GM12891 (cell line): ENCODE measurements around the gene WWC2.

Source experiments
- DNase-seq: peaks from one replicate; pipeline ENCODE4 v3.0.0; 2011; ENCODE audit warnings: low spot score; ENCODE audit not compliant: insufficient read length
- FAIRE-seq: peaks from 2 replicates; lab custom pipeline; 2011; peaks lifted over from hg19 to GRCh38; lab: Jason Lieb, UNC
- PAX5 ChIP-seq: IDR thresholded peaks from 2 replicates; pipeline ENCODE4 v1.6.1; 2011; ENCODE audit warnings: low read length, moderate library complexity, mild to moderate bottlenecking; ENCODE audit not compliant: insufficient read depth, severe bottlenecking
- POLR2A ChIP-seq: IDR thresholded peaks from 2 replicates; pipeline ENCODE4 v1.6.1; 2011; ENCODE audit warnings: low read depth, low read length, control low read depth
- POLR2AphosphoS5 ChIP-seq: IDR thresholded peaks from 2 replicates; pipeline ENCODE4 v1.6.1; 2011; ENCODE audit warnings: low read depth, low read length, control low read depth
- POU2F2 ChIP-seq: IDR thresholded peaks from 2 replicates; pipeline ENCODE4 v1.6.1; 2011; ENCODE audit warnings: low read depth, mild to moderate bottlenecking, control low read depth, low read length, moderate library complexity
- SPI1 ChIP-seq: IDR thresholded peaks from 2 replicates; pipeline ENCODE4 v1.6.1; 2011; ENCODE audit warnings: low read depth, low read length, control low read depth
- TAF1 ChIP-seq: IDR thresholded peaks from 2 replicates; pipeline ENCODE4 v1.6.1; 2011; ENCODE audit warnings: low read depth, low read length, control low read depth

The WWC2 gene

DNA sequence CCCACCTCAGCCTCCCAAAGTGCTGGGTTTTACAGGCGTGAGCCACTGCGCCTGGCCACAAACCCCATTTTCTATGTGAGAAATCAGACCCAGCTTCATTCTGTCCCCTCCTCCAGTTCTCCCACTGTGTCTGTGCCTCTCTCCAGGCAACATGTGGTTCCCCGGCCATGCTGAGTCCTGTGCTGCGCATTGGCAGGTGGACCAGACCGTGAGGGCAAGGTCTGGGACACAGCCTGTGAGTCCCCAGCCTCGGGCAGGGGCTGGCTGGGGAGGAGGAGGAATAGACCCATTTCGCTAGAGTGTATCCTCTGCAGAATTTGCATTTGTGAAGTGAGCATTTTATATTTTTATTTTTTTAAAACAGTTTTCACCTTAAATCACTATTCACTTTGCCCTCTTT is 244.7 kb downstream of the WWC2 start:
- FAIRE-seq (no peak), DNase-seq (no peak)
- TF ChIP-seq SPI1 (no peak), POU2F2 (no peak)

DNA sequence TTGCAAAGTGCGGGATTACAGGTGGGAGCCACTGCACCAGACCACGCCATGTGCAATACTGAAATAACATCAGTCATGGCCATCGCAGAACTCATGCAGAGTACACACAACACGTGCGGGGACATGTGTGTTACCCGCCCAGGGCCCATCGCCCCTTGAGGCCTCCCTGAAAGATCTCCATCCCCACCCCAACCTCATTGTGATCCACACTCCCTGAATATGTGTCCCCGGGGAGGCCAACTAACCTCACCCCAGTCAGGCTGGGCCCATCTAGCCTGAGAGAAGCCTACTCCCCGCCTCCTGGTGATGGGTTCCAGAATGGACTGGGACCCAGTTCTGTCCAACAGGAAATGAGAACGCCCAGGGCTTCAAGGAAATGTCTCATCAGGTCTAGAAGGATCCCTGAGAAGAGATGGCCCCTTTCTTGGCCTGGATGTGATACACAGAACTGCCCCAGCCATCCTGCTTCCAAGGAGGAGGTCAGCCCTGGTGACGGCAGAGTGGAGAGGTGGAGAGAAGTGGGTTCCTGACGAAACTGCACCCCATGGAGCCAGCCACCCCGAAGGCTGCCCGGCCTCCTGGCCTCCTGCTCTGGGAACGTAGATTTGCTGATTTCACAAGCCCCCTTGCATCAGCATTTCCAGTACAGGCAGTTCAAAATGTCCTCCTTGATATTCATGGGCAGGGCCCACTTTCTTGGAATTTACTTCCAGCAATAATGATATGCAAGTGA is 245.6 kb downstream of the WWC2 start:
- DNase-seq: no peak
- no peak for FAIRE-seq
- TF ChIP-seq PAX5 (no peak), SPI1 (no peak), TAF1 (no peak), POLR2A (no peak), POU2F2 (no peak), POLR2AphosphoS5 (no peak)

DNA sequence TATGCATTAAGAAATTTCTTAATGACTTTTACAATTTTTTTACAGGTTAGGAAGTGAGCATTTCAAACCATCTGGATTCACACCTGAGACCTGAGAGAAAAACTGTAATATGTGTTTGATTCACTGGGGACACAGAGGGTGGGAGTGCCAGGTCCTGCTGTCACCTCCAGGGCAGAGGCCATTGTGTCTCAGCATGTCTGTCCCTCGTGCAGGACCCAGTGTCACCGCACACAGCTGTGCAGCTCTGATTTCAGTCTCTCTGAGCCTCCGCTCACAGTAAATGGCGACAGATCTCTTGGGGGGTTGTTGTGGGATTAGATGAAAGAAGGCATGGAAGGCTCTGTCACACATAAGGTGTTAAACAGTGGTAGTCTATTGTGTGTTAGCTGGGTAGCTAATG is 246.2 kb downstream of the WWC2 start:
- FAIRE-seq: no peak

DNA sequence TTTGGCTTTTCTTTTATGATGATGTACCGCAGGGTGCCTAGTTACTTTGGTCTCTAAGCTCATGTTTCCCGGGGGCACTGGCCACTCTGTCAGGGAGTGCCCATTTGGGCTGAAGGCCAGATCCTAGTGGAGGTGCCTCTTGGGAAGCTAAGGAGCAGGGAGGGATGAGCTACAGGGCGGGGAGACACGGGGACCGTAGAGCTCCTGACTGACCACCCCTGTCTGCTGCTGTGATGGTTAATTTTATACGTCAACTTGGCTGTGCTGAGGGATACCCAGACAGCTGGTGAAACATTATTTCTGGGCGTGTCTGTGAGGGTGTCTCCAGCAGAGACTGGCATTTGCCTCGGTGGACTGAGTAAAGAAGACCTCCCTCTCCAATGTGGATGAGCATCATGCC is 248.1 kb downstream of the WWC2 start:
- no peak for TF ChIP-seq POU2F2
- no peak for TF ChIP-seq PAX5
- no peak for TF ChIP-seq POLR2A
- no peak for TF ChIP-seq SPI1
- no peak for TF ChIP-seq POLR2AphosphoS5
- TF ChIP-seq TAF1: no peak
- DNase-seq (no peak), FAIRE-seq (no peak)

More for the DNA sequence above, 246.2 kb downstream of the WWC2 start:
- TF ChIP-seq POLR2AphosphoS5: no peak
- TF ChIP-seq POU2F2: no peak
- TF ChIP-seq SPI1: no peak
- TF ChIP-seq POLR2A: no peak
- no peak for TF ChIP-seq TAF1
- TF ChIP-seq PAX5: no peak
- DNase-seq: no peak

DNA sequence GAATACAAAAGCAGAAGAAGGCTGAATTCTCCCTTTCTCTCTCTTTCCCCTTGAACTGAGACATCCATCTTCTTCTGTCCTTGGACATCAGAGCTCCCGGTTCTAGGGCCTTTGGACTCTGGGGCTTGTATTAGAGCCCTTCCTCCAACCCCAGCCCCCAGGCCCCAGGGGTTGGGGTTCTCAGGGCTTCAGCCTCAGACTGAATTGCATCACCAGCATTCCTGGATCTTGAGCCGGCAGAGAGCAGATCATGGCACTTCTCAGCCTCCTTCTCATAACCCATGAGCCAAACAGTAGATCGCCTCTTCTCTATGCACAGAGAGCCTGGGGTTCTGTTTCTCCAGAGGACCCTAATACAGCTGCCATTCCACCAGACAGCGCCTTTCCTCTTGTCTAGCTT is 248.5 kb downstream of the WWC2 start:
- no peak for DNase-seq
- no peak for FAIRE-seq
- TF ChIP-seq SPI1 (no peak), POLR2AphosphoS5 (no peak), PAX5 (no peak), POU2F2 (no peak), POLR2A (no peak), TAF1 (no peak)

DNA sequence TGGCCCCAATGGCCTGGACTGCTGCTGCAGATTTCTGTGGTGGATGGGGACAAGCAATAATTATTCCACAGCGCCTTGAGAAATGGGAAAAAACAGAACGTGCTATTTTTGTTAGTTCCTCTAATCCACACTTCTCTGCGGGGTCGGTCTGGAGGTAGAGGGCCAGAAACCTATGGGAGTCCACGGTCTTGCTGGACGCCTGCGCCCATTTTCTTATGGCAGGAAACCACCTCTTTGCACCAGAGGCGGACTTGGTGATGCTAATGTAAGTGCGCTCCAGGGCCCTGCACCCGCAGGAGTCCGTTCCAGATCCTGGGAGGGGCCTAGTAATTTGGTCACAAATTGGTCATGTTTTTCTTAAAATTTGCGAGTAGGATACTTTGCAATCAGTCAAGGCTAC is 249.1 kb downstream of the WWC2 start:
- no peak for FAIRE-seq
- TF ChIP-seq PAX5 (no peak), POLR2AphosphoS5 (no peak), TAF1 (no peak)
- DNase-seq: no peak

DNA sequence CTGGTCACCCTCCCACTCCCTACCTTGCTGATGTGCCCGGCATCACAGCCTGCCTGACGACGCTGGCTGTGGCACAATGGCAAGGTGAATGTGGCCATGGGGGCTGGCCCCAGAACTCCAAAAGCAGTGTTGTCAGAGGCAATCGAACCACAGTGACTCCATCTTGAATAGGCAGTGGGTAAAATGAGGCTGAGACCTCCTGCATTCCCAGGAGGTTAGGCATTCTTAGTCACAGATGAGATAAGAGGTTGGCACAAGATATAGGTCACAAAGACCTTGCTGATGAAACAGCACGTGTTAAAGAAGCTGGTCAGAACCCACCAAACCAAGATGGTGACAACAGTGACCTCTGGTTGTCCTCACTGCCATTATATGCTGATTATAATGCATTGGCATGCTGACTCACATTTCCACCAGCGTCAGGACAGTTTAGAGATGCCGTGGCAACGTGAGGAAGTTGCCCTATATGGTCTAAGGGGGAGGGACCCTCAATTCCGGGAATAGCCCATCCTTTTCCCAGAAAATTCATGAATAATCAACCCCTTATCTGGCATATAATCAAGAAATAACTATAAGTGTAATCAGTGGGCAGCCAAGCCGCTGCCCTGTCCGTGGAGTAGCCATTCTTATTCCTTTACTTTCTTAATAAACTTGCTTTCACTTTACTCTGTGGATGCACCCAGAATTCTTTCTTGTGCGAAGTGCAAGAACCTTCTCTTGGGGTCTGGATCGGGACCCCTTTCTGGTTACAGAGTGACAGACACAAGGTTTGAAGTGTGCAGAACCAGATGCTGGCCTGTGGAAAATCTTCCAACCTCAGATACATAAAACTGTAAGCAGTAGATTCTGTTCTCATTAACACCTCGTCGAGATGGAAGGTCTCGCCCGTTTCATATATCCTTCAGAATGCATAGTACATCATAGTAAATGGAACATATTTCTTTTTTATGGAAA is 249.9 kb downstream of the WWC2 start:
- no peak for DNase-seq
- TF ChIP-seq POU2F2 (no peak), POLR2A (no peak), SPI1 (no peak), PAX5 (no peak), POLR2AphosphoS5 (no peak), TAF1 (no peak)
- FAIRE-seq: no peak

DNA sequence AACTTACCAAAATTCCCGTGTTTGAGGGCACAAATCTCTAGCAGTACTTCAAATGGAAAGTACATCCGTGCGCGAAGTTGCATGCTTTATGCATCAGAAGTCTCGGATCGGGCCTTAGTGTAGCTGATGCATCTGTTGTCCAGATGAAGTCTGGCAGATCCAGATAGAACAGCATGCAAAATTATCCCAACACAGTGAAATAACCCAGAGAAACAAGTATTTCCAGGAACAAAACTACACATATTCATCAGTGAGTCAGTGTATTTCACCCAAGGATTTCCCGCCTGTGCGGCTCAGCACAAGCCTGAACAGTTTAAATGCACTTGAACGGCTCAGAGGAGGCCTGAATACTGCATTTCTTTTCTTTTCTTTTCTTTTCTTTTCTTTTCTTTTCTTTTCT is 250.6 kb downstream of the WWC2 start:
- FAIRE-seq (no peak), DNase-seq (no peak)
- TF ChIP-seq PAX5 (no peak), POU2F2 (no peak), POLR2AphosphoS5 (no peak), TAF1 (no peak), SPI1 (no peak), POLR2A (no peak)

DNA sequence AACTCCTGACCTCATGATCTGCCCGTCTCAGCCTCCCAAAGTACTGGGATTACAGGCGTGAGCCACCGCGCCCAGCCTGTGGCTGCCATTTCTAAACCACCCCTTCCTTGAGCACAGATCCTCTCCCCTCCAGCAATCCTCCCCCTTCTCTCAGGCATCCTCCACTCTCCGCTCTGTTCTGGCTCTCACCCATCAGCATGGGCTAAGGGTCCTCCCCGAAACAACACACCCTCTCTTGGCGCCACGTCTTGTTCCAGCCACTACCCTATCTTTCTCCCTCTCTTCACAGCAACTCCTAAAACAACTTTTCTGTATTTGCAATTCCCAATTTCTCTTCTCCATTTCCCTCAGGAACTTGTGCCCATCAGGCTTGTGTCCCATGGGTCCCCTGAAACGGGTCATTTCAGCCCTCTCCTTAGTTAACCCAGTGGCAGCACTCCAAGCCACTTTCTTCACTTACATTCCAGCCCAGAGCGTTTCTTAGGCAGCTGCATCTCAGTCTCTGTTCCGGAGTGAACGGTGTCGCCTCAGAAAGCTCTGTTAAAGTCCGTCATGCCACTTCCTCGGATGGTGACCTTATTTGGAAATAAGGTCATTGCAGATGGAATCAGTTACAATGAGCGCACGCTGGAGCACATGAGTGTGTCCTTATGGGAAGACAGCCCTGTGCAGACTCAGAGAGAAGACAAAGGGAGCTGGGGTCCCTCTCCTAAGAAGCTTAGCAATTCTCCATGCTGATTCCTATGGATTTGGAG is 251.4 kb downstream of the WWC2 start:
- FAIRE-seq (no peak), DNase-seq (no peak)
- TF ChIP-seq POLR2AphosphoS5 (no peak), PAX5 (no peak), SPI1 (no peak), POLR2A (no peak), POU2F2 (no peak), TAF1 (no peak)

DNA sequence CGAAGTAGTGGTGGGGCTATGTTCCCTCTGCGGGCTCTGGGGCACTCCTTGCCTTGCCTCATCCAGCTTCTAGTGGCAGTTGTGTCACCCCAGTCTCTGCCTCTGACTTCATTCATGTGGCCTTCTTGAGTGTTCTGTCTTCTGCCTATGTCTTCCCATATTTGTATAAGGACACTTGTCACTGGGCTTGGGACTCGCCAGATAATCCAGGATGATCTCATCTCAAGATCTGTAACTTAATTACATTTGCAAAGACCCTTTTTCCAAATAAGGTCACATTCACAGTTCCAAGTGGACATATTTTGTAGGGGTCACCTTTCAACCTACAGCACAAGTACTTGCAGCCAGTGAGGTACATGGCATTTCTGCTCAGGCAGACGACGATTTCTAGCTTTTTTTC is 253.5 kb downstream of the WWC2 start:
- FAIRE-seq: no peak
- no peak for DNase-seq
- no peak for TF ChIP-seq POLR2AphosphoS5
- no peak for TF ChIP-seq SPI1

DNA sequence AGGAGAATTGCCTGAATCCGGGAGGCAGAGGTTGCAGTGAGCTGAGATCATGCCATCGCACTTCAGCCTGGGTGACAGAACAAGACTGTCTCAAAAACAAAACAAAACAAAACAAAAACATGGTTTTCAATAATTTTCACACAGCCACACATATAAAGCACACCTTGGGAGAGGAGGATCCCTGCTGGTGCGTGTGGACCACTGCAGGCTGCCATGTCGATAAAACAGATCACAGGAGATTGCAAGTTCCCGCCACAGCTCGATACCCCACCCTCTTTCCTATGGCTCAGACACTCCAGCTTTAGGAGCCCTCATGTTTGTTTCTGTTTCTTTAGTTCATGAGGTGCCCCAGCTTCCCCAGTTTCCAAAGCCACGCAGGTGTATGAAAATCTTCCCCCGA is 254.5 kb downstream of the WWC2 start:
- FAIRE-seq (no peak), DNase-seq (no peak)
- TF ChIP-seq PAX5: no peak
- TF ChIP-seq SPI1: no peak
- TF ChIP-seq POLR2AphosphoS5: no peak
- TF ChIP-seq POU2F2: no peak
- no peak for TF ChIP-seq TAF1
